Measurements from ENCODE around the gene JMJD8. TPM values are rescaled to one million over a fixed set of nuclear protein-coding genes. Genes with fewer than 3 reads are reported as not detected.
A peak's percentile ranks its signal among the peaks of the same experiment; 100 is the strongest.

The JMJD8 gene
- total RNA-seq, 1 donor from 2014 or later, result 63.3 TPM

GRCh38 chr16:666572-666971, 17.6 kb downstream of the JMJD8 start:
- H3K4me3 Mint-ChIP-seq, result no peak overlapping the region
- no peaks in the 10 kb centered on the region for H3K27me3 Mint-ChIP-seq
- no peak for DNase-seq (ENCODE audit: extremely low spot score, unreplicated experiment)
- H3K27ac Mint-ChIP-seq, result no peak overlapping the region
- no peaks in the 10 kb centered on the region for H3K36me3 Mint-ChIP-seq
- TF ChIP-seq CTCF (conservative IDR thresholded peaks at IDR 0.05), result no peak
- no peaks in the 10 kb centered on the region for H3K9me3 Mint-ChIP-seq
- H3K4me1 Mint-ChIP-seq (ENCODE audit: unreplicated experiment), result peaks cover 4% of the 10 kb centered on the region

GRCh38 chr16:662597-662996, 21.5 kb downstream of the JMJD8 start:
- Mint-ChIP-seq H3K36me3 (no peaks in the 10 kb centered on the region), H3K4me3 (no peak overlapping the region), H3K4me1 (ENCODE audit: unreplicated experiment) (peaks cover 2% of the 10 kb centered on the region), H3K27ac (no peak overlapping the region), H3K9me3 (no peaks in the 10 kb centered on the region), H3K27me3 (no peaks in the 10 kb centered on the region)
- no peak for DNase-seq (ENCODE audit: extremely low spot score, unreplicated experiment)
- TF ChIP-seq CTCF (conservative IDR thresholded peaks at IDR 0.05), result no peak

GRCh38 chr16:662095-662494, 22.0 kb downstream of the JMJD8 start:
- no peaks in the 10 kb centered on the region for H3K9me3 Mint-ChIP-seq
- no peaks in the 10 kb centered on the region for H3K27me3 Mint-ChIP-seq
- H3K27ac Mint-ChIP-seq, result no peak overlapping the region

GRCh38 chr16:661184-661821, 22.8 kb downstream of the JMJD8 start:
- DNase-seq (ENCODE audit: extremely low spot score, unreplicated experiment), result no peak
- Mint-ChIP-seq H3K36me3 (no peaks in the 10 kb centered on the region), H3K9me3 (no peaks in the 10 kb centered on the region), H3K4me3 (no peak overlapping the region), H3K4me1 (ENCODE audit: unreplicated experiment) (no peaks in the 10 kb centered on the region), H3K27ac (no peak overlapping the region), H3K27me3 (no peaks in the 10 kb centered on the region)
- TF ChIP-seq CTCF (conservative IDR thresholded peaks at IDR 0.05), result no peak

More at GRCh38 chr16:662095-662494, 22.0 kb downstream of the JMJD8 start:
- no peak for DNase-seq (ENCODE audit: extremely low spot score, unreplicated experiment)
- H3K36me3 Mint-ChIP-seq, result no peaks in the 10 kb centered on the region
- TF ChIP-seq CTCF (conservative IDR thresholded peaks at IDR 0.05), result no peak
- H3K4me3 Mint-ChIP-seq, result no peak overlapping the region
- no peaks in the 10 kb centered on the region for H3K4me1 Mint-ChIP-seq (ENCODE audit: unreplicated experiment)

- no peak for DNase-seq (ENCODE audit: extremely low spot score, unreplicated experiment)
- Mint-ChIP-seq H3K9me3 (no peaks in the 10 kb centered on the region), H3K27me3 (no peaks in the 10 kb centered on the region), H3K4me3 (no peak overlapping the region), H3K4me1 (ENCODE audit: unreplicated experiment) (no peaks in the 10 kb centered on the region), H3K27ac (no peak overlapping the region), H3K36me3 (no peaks in the 10 kb centered on the region)
- peak; percentile 78 for TF ChIP-seq CTCF (conservative IDR thresholded peaks at IDR 0.05)
Measured at GRCh38 chr16:660459-661183, 23.5 kb downstream of the JMJD8 start.
